GM21619 (cell line): ENCODE data around the gene NAT10.
"Not testable (repeated sequence)": the region's sequence is repeated elsewhere in the genome, so short reads cannot be mapped to it uniquely, and the experiment has no call there.

ENCODE experiments used
- ATAC-seq: cut with Tn5 transposase; IDR thresholded peaks from one replicate; pipeline ENCODE4 v1.9.1; 2021; ENCODE audit not compliant: unreplicated experiment

Gene NAT10

DNA sequence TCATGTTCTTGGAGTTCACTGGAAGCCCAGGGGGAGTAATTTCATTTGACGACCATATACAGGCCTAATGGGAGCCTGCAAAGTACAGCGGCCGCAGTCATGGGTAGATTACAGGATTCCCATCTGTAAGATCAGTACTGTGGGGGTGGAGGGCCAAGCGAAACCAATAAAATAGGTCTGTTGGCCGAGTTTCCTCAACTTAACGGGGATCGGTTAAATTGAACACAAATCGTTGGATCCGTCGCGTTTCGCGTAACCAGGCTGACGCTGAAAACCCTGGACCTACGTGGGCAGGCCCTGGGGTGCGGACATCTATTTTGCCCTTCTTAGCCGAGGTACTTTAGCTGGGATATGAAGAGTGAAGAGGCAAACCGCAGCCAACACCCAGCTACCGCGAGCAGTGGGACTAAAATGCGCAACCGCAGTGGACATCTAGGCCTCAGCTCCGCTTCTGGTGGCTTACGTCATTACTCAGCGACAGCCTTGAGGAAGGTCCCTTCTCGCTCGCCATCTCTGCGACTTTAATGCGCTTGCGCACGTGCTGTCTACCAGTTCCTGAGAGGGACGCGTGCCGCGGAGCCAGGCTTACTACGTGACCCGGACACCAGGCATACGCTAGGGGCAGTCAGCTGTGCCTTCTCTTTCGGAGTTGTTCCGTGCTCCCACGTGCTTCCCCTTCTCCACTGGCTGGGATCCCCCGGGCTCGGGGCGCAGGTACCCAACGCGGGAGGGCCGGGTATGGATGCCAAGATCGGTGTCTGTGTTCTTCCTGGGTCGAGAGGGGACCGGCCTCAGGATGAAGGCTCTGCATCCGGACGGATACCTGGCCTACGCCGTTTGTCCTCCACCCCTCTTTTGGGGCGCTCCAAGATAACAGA is at the start of gene NAT10:
Gene NAT10, plus strand, starts transcription at position 551 of the 878 bp plus-strand sequence. CDS start 2,597 bp downstream, outside the sequence.
- ATAC-seq = peak; percentile 86

DNA sequence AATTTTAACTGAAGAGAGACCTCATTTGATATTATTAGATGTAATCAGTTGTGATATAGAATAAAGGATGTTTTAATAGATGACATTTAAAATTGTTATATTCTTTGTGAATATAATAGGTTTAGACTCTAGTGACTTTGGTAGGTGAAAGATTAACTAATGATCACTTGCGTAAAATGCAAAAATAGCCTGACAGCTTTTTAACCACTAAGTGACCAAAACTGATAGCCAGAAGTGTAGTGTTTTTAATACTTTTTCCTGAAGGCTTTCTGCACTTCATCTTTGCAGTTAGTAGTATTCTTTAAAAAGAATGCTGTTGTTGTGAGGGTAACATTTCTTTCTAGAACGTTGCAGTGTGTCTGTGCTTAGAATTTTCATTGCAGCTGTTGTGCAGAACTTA is 48.8 kb upstream of the NAT10 start:
- no peak for ATAC-seq

- no peak for ATAC-seq
Observed at GRCh38 chr11:34063061-34063795, 42.2 kb upstream of the NAT10 start.

GRCh38 chr11:34064291-34064690 is 41.1 kb upstream of the NAT10 start:
- no peak for ATAC-seq

GRCh38 chr11:34065505-34066203 is 39.8 kb upstream of the NAT10 start:
- ATAC-seq = no peak

DNA sequence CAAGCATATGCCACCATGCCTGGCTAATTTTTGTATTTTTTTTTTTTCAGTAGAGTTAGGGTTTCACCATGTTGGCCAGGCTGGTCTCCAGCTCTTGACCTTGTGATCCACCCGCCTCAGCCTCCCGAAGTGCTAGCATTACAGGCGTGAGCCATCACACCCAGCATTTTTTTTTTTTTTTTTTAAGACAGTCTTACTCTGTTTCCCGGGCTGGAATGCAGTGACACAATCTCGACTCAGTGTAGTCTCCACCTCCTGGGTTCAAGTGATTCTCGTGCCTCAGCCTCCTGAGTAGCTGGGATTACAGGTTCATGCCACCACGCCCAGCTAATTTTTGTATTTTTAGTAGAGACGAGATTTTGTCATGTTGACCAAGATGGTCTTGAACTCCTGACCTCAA is 38.7 kb upstream of the NAT10 start:
- not testable (repeated sequence) for ATAC-seq

DNA sequence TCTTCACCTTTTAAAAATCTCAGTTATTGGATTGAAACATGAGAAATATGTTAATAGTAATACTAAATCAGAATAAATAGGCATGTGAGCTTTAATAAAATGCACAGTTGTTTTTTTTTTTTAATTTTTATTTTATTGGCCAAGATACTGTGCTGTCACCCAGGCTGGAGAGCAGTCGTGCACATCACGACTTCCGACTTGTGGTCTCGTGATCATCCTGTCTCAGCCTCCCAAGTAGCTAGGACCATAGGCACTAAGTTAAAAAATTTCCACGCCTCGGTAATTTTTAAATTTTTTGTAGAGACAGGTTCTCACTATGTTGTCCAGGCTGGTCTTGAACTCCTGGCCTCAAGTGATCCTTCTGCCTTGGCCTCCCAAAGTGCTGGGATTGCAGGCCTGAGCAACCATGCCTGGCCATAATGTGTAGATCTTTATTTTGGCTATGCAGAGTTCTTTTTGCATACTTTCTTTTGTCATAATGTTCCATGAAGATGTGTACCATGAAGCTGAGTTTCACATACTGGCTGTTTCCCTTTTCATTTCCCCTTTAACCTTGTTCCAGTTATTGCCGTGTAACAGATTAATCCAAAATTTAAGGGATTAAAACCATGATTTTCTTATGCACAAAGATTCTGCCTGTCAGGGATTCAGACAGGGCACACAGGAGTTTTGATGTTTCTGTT is 37.9 kb upstream of the NAT10 start:
- no peak for ATAC-seq

DNA sequence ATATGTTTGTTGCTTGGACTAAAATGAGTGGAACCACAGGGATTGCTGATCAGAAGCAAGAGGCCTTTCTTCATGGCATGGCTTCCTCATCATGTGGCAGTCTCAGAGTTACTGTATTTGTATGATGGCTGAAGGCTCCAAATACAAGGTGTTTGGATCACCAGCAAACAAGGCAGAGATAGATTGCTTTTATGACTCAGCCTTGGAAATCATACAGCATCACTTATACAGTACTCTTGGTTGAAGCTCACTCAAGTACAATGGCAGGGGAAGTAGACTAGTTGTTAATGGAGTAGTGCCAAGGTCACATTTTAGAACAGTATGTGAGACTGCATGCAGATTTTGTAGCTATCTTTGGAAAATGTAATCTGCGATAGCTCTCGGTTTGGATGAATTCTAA is 37.3 kb upstream of the NAT10 start:
- no peak for ATAC-seq

DNA sequence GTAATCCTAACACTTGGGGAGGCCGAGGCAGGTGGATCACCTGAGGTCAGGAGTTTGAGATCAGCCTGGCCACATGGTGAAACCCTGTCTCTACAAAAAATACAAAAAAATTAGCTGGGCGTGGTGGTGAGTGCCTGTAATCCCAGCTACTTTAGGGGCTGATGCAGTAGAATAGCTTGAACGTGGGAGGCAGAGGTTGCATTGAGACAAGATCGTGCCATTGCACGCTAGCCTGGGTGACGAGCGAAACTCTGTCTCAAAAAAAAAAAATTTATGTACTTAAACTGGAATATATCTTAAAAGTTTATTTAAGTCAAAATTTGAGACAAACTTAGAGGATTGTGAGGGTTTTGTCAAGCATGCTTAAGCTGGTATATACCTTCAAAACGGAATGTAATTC is 34.1 kb upstream of the NAT10 start:
- ATAC-seq = not testable (repeated sequence)

DNA sequence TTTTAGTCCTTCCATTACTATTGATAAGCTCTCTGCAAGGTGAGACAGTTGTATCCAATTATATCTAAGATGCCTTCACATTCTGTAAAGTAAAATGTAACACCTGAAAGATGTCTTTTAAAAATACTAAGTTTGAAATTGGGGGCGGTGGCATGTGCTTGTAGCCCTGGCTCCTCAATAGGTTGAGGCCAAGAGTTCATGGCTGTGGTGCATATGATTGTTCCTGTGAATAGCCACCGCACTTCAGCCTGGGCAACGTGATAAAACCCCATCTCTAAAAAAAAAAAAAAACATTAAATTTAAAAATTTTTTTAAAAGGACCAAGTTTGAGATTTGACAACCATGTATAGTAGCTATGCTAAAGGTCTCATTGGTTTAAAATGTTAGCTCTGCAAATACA is 33.4 kb upstream of the NAT10 start:
- no peak for ATAC-seq

DNA sequence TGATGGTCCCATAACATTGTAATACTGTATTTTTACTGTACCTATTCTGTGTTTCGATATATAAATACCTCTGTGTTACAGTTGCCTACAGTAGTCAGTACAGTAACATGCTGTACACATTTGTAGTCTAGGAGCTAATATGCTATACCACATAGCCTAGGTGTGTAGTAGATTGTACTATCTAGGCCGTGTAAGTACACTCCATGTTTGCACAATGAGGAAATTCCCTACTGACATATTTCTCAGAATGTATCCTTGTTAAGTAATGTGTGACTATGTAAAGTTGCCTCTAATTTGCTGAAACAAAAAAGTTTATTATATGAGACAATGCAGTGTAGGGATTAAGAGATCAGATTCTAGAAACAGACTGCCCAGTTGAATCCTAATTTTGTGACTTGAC is 32.6 kb upstream of the NAT10 start:
- no peak for ATAC-seq

GRCh38 chr11:34074391-34074790 is 31.0 kb upstream of the NAT10 start:
- no peak for ATAC-seq

- no peak for ATAC-seq
Observed at GRCh38 chr11:34075178-34075820, 30.1 kb upstream of the NAT10 start.

DNA sequence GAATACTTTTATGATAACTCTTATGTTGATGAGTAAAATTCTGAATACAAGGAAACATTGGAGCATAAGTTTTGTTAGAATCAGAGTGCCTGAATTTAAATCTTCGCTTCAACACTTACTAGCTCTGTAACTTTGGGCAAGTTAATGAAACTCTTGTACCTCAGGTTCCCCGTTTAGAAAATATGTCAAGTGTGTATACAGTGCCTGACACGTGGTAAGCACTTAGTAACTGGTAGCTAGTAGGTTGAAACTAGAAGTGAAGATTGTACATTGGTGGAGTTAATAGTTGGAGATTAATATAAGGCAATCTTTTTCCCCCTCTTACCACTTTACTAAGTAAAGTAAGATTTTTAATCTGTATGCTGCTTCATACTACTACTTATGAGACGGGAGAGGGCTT is 24.8 kb upstream of the NAT10 start:
- no peak for ATAC-seq

DNA sequence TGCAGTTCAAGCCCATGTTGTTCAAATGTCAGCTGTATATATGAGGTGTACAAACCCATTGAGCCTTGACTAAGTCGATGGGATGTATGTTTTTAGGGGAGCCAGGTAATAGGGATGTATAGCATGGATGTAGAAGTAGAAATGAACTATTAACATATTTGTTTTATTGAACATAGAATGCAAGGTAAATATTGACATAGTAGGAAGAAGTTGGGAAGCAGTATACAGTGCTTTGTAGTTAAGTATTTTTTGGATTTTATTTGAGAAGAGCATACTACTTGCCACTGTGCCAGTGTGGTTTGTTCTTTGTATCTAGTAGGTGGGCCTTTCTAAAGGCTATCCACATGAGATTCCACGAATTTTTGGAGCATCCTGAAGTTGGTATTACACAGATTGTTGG is 20.8 kb upstream of the NAT10 start:
- no peak for ATAC-seq

DNA sequence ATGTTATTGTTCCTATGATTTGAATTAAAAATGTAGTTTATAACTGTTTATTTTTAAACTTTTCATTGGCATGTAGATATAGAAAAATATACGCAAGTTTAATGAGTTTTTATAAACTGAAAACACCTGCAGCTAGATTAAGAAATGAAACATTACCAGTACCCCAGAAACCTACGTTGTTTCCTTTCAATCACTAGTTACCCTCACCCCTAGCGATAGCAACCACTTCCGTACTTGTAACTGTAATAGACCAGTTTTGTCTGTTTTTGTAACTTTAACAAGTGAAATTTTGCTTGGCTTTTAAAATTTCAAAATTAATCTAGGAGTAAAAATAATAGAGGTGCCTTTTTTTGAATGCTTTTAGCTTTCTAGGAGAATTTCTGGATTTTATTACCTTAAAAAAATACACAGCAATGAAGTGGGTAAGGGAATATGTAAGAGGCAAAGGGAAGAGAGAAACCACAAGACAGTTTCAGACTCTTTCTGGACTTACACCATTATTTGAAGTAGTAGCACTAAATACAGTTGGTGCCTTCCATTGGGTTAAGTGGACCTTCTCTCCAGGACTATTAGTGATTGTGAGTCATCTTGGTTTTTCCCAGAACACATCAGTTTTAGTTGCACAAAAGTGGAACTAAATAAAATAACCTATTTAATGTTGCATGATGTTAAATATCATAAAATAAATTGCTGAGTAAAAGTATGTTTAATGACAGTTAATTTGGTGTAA is 18.7 kb upstream of the NAT10 start:
- ATAC-seq = peak; percentile 59

DNA sequence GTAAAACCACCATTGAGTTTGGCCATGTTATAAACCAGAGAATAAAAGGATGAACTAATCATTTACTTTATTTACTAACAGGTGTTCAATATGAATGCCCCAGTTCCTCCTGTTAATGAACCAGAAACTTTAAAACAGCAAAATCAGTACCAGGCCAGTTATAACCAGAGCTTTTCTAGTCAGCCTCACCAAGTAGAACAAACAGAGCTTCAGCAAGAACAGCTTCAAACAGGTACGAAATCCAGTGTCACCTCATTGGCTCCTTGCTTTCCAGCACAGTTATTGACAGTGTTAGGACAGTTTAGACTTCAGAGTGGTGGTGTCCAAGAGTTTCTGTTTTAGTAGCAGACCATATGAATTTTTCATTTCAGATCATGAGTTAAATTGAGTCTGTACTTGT is 13.6 kb upstream of the NAT10 start:
- no peak for ATAC-seq

GRCh38 chr11:34094900-34095299 is 10.5 kb upstream of the NAT10 start:
- not testable (repeated sequence) for ATAC-seq

DNA sequence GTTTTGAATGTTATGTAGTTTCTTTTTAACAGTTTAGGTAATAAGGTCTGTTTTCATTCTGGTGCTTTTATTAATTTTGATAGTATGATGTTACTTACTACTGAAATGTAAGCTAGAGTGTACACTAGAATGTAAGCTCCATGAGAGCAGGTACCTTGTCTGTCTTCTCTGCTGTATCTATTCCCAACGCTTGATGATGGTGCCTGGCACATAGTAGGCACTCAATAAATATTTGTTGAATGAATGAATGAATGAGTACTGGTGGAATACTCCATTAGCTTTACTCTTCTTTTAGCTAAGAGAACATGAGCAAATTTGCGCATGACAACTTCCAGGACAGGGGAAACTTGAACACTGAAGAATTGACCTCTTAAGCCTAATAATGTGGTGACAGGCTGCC is 6.6 kb upstream of the NAT10 start:
- ATAC-seq = no peak

DNA sequence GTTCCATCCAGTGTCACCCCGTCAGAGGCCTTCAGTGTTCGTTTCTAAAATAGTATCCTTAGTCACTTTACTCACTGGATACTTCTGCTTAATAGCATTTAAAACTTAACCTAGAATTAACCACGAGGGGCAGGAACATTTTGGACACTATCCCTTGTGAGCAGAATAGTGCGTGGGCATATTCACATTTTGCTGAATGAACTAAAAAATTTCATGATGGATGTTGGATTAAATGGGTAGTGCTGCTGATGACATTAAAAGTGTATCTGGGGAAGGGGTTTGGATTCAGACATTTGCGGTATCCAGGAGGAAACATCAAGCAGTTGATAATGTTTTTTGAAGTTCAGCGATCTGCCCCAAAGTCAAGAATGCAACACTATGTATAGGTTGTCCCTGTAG is 750 bp upstream of the NAT10 start:
- no peak for ATAC-seq
